Right atrium auricular region (tissue), 2 donors: ENCODE data around the gene BID. TPM values are rescaled to one million over a fixed set of nuclear protein-coding genes. Genes with fewer than 3 reads are reported as not detected.

Source experiments
- DNase-seq: peaks from one replicate; pipeline ENCODE4 v3.0.0-alpha.2; 2019; ENCODE audit warnings: low spot score
- H3K27ac ChIP-seq, 2 donors: fragments of 200-600 bp; sonication (generic); 1 replicate in 1 of 2; 2 replicates in 1 of 2; pipeline ENCODE4 v1.5.1; 2016 to 2019
- H3K27me3 ChIP-seq, 2 donors: fragments of 200-600 bp; sonication (generic); one replicate each; pipeline versions ENCODE4 v1.5.1 to v1.6.0; 2017 to 2019
- H3K36me3 ChIP-seq: fragments of 200-600 bp; sonication (generic); one replicate; pipeline ENCODE4 v1.5.1; 2016
- H3K4me1 ChIP-seq, 2 donors: fragments of 200-600 bp; sonication (generic); one replicate each; pipeline versions ENCODE4 v1.5.1 to v1.6.0; 2017 to 2019
- H3K4me3 ChIP-seq, 2 donors: fragments of 200-600 bp; sonication (generic); 1 replicate in 1 of 2; 2 replicates in 1 of 2; pipeline ENCODE4 v1.5.1; 2017 to 2019; ENCODE audit warnings: mild to moderate bottlenecking in 1 of 2, moderate library complexity in 1 of 2
- H3K9me3 ChIP-seq, 2 donors: fragments of 200-600 bp; sonication (generic); one replicate each; pipeline ENCODE4 v1.5.1; 2019
- total RNA-seq, 2 donors: library from RNA; depleted of rRNA; stranded (reverse); fragments of >200 nt; gene quantifications; one replicate each; pipeline ENCODE4 v1.1.0, GENCODE V29; 2016
- TF ChIP-seq, protein P1 (sequence below), 2 donors: fragments of 200-600 bp; sonication (generic); IDR thresholded peaks; one replicate each; pipeline ENCODE4 v1.5.1; 2019; ENCODE audit warnings: antibody characterized with exemption in 2 of 2

BID gene
- total RNA-seq, 2 donors from 2014 or later: 10.5 to 14.1 TPM

DNA sequence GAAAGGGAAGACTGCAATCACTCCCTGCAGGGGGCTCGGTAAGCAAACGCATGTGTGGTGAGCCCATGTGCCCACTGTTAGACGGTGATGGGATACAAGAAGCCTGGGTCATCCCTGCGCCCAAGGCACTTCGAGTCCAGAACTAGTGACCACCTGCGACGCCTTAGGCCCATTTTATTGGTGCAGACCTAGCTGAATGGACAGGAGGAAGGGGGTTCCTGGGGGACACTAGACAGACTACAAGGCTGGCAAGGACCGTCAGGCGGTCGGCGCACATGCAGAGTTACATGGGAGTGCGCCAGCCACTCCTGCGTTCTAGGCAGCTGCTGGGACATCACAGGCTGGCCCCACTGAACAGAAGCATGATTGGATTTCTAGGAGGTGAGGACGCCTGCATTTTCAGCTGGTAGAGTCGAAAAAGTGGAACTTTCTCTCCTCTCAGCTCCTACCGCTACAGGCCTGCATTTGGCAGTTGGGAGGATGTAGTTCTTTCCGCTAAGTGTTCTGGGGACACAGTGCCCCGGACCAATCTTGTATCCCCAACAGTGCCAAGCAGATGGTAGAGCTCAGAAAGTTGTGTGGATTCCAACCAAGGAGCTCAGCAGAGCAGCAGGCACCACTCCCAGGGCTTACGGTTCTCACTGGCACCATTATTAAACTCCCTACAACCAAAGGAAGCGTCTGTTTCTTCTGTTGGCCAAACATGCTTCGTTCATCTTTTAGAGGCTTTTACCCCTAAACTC, 35.7 kb downstream of the BID start:
- Histone ChIP-seq H3K4me1 (no peaks in the 10 kb centered on the region), H3K27me3 (no peaks in the 10 kb centered on the region), H3K27ac (no peak overlapping the region), H3K36me3 (peaks cover 21% of the 10 kb centered on the region), H3K4me3 (no peak overlapping the region), H3K9me3 (no peaks in the 10 kb centered on the region)
- TF ChIP-seq, protein P1, sequence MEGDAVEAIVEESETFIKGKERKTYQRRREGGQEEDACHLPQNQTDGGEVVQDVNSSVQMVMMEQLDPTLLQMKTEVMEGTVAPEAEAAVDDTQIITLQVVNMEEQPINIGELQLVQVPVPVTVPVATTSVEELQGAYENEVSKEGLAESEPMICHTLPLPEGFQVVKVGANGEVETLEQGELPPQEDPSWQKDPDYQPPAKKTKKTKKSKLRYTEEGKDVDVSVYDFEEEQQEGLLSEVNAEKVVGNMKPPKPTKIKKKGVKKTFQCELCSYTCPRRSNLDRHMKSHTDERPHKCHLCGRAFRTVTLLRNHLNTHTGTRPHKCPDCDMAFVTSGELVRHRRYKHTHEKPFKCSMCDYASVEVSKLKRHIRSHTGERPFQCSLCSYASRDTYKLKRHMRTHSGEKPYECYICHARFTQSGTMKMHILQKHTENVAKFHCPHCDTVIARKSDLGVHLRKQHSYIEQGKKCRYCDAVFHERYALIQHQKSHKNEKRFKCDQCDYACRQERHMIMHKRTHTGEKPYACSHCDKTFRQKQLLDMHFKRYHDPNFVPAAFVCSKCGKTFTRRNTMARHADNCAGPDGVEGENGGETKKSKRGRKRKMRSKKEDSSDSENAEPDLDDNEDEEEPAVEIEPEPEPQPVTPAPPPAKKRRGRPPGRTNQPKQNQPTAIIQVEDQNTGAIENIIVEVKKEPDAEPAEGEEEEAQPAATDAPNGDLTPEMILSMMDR (IDR thresholded peaks at IDR 0.05): no peak
- no peak for DNase-seq

DNA sequence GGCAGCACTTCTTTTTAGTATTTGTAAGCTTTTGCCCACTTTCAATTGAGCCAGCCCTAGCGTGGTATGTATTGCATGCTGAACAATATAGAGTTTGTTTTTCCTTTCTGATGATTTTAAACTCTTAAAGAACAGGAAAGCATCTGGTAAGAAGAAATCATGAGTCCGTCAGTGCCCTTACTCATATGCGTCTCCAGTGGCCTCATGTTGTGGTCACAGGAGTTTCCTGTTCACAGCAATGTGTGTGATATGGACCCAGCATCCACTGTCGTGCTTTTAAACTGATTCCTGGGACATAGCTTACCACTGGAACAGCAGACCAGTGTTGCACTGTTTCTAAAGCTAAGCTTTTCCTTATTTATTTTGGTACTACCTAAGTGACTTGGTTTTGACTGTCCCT, 40.1 kb downstream of the BID start:
- Histone ChIP-seq H3K27me3 (no peaks in the 10 kb centered on the region), H3K4me1 (no peaks in the 10 kb centered on the region), H3K27ac (no peak overlapping the region), H3K36me3 (peaks cover 59% of the 10 kb centered on the region), H3K9me3 (no peaks in the 10 kb centered on the region), H3K4me3 (no peak overlapping the region)
- no peak for DNase-seq
- TF ChIP-seq, protein P1 (IDR thresholded peaks at IDR 0.05): no peak

DNA sequence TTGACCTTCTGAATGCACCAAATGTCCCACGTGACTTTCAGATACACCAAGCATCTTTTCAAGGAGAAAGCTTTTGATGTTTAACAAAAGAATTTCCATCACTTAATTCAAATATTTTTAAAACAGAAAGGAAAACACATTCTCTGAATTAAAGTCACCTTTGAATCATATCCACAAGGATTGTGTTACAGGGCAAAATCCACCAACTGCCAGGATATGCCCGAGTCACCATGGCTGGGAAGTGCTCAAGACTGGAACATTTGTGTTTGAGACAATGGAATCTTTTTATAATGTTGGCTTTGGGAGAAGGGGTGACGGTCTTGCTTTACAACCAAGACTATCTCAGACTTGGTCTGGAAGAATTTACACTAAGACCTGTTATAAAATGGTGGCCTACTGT, 40.8 kb downstream of the BID start:
- Histone ChIP-seq H3K27ac (no peak overlapping the region), H3K9me3 (no peaks in the 10 kb centered on the region), H3K4me3 (no peak overlapping the region), H3K36me3 (peaks cover 63% of the 10 kb centered on the region), H3K27me3 (no peaks in the 10 kb centered on the region), H3K4me1 (no peaks in the 10 kb centered on the region)
- TF ChIP-seq, protein P1 (IDR thresholded peaks at IDR 0.05): no peak
- no peak for DNase-seq

DNA sequence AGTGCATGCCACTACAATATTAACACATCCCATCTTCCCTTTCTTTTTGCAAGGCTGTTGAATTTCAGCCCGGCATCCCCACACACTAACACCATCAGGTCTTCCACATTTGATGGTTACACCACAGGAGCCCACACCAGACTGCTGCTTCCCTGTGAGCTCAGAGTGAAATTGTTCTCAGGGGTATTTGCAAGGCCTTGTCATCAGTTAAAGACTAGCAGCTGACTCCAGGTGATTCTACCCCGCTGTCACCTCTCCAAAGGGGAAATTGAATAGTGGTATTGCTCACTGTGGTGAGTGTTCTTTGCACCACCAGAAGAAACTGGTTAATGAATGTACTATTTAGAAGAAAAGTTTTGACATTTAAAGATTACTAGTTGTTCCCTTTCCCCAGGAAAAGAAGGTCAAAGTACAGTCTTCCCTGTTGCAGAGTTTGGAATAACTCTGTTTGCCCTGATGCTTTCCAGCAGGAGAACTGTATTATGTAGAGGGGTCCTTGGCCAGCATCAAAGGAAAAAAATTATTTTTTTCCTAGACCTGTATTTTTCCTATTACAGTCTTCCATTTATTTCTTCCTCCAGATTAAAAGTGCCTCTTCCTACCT, 41.9 kb downstream of the BID start:
- Histone ChIP-seq H3K27me3 (no peaks in the 10 kb centered on the region), H3K9me3 (no peaks in the 10 kb centered on the region), H3K4me3 (no peak overlapping the region), H3K36me3 (peaks cover 73% of the 10 kb centered on the region), H3K27ac (no peak overlapping the region), H3K4me1 (peaks cover 0 to under 1% of the 10 kb centered on the region in 2 donors)
- TF ChIP-seq, protein P1 (IDR thresholded peaks at IDR 0.05): no peak
- no peak for DNase-seq

DNA sequence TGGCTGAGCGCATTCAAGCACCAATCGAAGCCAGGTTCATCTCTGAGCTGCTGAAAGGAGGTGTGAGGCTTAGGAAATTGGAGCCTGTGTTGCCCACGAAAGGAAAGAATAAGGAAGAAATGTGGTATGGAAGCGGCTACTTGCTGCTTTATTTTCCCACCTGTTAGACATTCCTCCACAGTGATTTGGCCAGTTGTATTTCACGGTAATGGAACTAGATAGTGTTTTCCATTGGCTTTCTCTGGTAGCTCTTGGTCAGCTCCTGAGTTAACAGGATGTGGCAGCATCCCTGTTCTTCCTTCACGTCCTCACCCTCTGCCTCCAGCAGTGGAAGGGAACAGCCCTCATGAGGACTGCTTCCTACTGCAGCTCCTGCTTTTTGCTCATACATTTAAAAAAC, 44.7 kb downstream of the BID start:
- Histone ChIP-seq H3K9me3 (no peaks in the 10 kb centered on the region), H3K4me3 (no peak overlapping the region), H3K27me3 (no peaks in the 10 kb centered on the region), H3K36me3 (peaks cover 72% of the 10 kb centered on the region), H3K4me1 (peaks cover 0 to 21% of the 10 kb centered on the region in 2 donors), H3K27ac (no peak overlapping the region)
- TF ChIP-seq, protein P1 (IDR thresholded peaks at IDR 0.05): no peak
- no peak for DNase-seq
